Stimulated activated CD4-positive, alpha-beta T cell treated with anti-CD3 and anti-CD28 coated beads, Interleukin-12 subunit alpha, Interleukin-12 subunit beta, amount 100 ng/mL, for 4 hours (primary cell): ENCODE data around the gene LY6G5C.
A peak's percentile ranks its signal among the peaks of the same experiment; 100 is the strongest.
"Not testable (repeated sequence)": the region's sequence is repeated elsewhere in the genome, so short reads cannot be mapped to it uniquely, and the experiment has no call there.

Experiments used
- DNase-seq: peaks from one replicate; pipeline ENCODE4 v3.0.0-alpha.2; 2020

LY6G5C gene

DNA sequence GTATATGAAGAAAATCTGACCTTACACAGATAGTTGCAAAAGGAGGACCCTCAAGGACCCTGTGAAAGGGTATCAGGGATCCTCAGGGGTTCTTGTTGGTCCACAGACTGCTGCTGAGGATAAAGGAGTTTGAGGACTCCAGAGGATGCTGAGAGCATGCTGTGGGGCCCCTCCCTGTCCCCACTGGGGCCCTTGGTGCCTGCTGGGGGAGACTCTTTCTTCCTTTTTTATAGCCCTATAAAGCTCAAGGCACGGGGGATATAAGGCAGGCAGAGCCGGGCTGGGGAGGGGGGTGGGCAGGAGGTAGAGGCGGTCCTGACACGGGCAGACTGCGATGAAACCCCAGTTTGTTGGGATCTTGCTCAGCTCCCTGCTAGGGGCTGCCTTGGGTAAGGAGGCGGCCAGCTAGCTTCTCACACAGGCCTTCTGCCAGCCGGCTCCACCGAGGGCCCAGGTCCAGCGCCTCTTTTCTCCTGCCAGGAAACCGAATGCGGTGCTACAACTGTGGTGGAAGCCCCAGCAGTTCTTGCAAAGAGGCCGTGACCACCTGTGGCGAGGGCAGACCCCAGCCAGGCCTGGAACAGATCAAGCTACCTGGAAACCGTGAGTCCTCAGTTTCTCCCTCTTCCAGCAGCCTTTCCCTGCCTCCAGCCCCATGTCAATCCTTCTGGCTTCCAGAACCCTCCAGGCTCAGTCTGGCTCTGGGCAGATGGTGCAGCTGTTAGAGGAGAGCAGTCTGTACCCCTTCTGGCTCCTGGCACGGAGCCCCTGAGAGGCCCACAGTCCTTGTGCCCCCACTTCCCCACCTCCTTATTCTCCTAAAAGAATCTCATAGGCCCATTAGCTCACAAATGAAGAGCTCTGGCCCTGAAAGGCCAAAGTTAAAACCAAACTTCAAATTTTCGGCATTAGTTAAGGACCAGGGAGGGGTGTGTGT lies 34.4 kb upstream of the LY6G5C start, which contains the start of gene LY6G6D:
LY6G6D (plus strand) TSS at position 327 of the 937 bp plus-strand sequence; CDS start at position 335, 8 bp downstream.
- DNase-seq: no peak

DNA sequence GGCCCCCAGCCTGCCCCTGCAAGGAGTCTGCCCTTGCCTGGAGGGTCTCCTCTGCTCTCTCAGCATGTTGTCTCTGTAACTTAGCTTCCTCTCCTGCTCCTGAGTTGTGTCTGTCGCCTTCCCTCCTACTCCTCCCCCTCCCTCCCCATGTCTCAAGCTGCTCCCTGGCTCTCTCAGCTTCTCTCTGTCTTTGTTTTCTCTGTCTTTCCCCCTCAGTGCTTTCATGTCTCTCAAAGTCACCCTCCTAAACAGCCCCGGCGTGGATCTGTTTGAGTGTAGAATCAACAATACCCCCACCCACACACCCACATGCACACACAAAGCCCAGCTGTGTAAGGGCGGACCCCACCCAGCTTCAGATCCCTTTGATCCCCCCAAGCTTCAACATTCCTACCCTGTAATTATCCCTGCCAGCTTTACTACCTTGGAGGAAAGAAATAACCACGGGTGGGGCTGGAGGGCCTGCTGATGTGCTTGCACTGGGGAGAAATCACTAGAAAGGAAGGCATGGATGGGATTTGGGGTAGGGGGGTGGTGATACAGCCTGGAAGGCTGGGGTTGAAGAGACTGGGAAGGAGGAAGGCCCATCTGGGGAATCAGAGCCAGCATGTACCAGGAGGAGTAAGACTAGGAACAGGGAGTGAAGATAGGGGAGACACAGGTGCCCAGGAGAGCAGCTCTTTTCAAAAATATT lies 33.3 kb upstream of the LY6G5C start:
- DNase-seq: no peak

DNA sequence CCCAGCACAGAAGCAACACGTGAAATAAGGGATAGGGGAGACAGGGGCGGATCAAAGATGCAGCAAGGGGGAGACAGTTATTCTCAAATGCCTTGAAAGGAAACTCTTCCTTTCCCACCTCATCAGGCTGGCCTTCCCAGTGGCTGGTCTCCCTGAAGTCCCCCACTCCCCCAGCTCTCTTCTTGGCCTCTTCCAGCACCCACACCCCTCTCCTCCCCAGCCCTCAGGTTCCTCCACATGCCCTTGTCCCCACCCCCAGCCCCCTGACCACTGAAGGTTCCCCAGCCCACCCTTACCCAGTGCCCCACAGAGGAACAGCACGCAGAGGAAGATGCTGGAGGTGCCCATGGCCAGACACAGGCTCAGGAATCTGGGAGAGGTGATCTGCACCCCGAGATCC lies 32.6 kb upstream of the LY6G5C start:
- DNase-seq: no peak

DNA sequence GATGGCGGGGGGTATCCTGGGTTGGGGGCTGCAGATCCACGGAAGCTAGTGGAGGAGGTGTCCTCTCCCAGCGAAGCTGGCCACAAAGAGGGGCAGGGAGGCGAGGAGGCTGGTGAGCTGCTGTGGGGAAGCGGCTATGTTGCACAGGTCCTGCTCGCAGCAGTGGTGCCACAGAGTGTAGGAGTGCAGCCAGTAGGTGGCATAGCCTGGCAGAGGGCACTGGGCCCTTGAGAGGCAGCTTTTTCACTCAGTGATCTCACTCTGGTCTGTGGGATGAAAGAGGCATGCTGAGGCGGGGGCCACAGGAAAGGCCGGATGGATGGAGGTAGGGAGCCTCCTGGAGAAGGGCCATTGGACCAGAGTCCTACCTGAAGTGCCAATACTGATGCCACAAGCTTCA lies 31.4 kb upstream of the LY6G5C start:
- DNase-seq: no peak

DNA sequence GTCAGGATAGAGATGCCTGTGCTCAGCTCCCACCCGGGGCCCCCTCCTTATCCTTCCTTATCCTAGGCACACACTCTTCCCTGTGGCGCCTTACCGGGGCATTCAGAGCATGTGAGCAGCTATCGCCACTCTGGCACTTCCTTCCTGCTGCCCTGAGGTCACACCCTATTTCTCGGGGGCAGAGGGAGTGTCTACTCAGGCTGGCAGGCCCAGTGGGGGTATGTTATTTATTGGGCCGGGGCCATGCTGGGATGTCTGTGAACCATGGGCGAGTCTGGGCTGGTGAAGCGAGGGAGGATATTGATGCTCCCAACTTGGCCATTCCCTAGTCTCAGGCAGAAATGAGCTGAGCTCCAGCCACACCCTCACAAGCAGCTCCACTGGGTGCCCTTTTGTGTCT lies 30.4 kb upstream of the LY6G5C start:
- no peak for DNase-seq

DNA sequence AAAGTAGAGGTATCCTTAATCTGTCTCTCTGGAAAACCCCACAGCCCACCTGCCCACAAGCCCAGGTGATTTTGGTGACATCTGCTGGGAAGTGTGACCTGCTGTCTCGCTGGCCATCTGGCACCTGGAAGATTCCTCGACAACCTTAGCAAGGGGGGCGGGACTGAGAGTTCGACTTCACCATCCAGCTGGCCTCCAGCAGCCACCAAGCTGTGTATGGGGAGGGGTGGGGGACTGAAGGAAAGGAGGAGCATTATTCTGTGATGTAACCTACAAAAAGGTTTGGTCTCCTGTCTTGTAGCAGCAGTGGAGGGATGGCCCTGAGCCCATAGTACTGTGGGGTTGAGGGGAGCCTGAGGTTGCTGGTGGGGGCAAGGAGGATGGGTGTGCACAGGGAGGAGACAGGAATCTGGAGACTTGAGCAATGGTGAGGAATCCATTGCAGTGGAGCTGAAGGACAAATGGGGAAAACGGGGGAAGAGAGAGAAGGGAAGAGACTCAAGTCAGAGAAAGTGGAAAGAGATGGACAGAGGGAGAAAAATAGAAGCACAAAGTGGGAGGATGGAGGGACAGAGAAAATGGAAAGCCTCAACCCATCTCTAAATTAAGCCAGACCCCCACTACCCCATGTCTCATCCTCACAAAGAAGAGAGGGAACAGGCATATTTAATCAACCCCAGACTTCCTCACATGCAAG lies 29.8 kb upstream of the LY6G5C start:
- no peak for DNase-seq

DNA sequence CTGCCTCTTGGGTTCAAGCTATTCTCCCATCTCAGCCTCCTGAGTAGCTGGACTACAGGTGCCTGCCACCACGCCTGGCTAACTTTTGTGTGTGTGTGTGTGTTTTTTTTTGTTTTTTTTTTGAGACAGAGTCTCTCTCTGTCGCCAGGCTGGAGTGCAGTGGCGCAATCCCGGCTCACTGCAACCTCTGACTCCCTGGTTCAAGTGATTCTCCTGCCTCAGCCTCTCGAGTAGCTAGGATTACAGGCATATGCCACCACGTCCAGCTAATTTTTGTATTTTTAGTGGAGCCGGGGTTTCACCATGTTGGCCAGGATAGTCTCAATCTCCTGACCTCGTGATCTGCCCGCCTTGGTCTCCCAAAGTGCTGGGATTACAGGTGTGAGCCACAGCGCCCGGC lies 28.3 kb upstream of the LY6G5C start:
- DNase-seq: not testable (repeated sequence)

DNA sequence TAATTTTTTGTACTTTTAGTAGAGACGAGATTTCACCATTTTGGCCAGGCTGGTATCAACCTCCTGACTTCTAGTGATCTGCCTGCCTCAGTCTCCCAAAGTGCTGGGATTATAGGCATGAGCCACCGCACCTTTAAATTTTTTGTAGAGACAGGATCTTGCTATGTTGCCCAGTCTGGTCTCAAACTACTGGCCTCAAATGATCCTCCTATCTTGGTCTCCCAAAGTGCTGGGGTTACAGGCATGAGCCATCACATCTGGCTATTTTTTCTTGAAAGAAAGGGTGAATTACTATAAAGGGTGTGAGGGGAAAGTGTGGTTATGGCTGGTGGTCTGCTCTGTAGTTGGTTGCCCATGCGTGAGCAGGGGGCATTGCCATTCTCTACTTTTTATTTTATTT lies 27.4 kb upstream of the LY6G5C start:
- no peak for DNase-seq

- DNase-seq: no peak
Measured at GRCh38 chr6:31707701-31708100, 26.8 kb upstream of the LY6G5C start.

DNA sequence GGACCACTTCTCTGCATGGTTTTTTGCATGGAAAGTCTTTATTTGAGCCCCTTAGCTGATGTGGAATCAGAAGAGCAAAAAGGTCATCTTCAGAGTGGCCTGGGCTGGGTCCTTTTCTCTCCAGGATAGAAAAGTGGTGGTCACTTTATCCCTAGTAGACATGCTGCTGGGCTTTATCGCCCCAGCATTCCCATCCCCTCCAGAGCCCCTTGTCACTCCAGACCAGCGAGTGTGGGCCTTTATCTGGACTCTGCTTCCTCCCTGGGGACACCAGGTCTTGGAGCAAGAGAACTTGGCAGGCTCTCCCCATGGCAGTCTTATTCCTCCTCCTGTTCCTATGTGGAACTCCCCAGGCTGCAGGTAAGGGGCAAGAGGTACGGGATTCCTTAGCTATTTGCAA lies 25.7 kb upstream of the LY6G5C start, which contains the start of gene LY6G6F:
LY6G6F (plus strand) TSS at position 268 of the 400 bp plus-strand sequence; CDS start at position 309, 41 bp downstream.
- no peak for DNase-seq

DNA sequence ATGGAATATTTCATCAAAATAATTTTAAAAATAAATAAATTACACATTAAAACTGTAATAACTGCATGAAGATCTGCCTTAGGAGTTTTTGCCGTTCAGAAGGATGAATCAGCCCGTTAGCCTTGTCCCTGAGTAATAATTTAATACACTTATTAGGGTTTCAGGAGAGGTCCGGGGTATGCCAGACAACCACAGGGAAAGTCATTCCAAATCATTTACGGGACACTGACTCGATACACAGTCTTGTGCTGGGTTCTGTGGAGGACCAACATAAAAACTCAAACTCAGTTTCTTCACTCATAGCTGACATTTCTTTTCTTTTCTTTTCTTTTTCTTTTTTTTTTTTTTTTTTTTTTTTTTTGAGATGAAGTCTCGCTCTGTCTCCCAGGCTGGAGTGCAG lies 25.1 kb upstream of the LY6G5C start:
- no peak for DNase-seq

GRCh38 chr6:31702819-31703716 lies 22.2 kb upstream of the LY6G5C start, which contains the start of gene ABHD16A:
Gene ABHD16A, minus strand, starts transcription at chr6:31703324. Its CDS starts 43 bp downstream, at chr6:31703281.
- peak; percentile 95 for DNase-seq

- DNase-seq: peak; percentile 18
Measured at GRCh38 chr6:31702405-31702818, 21.5 kb upstream of the LY6G5C start.

DNA sequence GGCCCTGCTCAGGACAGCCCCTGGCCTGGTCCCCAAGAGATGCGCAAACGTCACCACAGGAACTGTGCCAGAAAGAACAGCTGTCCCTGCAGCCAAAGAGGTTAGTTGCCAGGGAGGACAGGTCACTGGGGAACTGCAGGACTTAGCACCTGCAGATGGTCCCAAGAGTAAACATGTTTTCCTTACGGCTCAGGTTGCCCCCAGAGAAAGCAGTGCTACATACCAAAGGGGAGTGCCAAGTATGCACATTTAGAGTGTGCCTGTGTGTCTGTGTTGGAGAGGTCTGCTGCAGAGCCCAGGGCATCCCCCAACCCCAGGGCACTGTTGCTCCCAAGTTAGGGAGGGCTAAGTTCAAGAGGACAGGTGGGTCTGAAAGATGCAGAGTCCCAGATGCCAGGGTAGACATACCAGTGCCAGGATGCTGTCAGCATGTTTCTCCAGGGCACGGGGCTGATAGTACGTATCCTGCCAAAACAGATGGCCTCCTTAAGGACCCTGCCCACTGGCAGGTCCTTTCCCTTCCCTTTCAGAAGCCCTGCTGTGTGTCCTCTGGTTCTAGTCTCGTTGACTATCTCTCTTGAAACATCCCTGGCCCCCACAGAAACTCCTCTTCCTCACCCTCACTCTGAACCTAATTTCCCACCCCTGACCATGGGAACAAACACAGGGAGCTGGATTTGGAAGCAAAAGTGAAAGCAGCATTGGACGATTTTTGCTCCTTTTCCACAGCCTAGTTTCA lies 21.0 kb upstream of the LY6G5C start:
- no peak for DNase-seq

DNA sequence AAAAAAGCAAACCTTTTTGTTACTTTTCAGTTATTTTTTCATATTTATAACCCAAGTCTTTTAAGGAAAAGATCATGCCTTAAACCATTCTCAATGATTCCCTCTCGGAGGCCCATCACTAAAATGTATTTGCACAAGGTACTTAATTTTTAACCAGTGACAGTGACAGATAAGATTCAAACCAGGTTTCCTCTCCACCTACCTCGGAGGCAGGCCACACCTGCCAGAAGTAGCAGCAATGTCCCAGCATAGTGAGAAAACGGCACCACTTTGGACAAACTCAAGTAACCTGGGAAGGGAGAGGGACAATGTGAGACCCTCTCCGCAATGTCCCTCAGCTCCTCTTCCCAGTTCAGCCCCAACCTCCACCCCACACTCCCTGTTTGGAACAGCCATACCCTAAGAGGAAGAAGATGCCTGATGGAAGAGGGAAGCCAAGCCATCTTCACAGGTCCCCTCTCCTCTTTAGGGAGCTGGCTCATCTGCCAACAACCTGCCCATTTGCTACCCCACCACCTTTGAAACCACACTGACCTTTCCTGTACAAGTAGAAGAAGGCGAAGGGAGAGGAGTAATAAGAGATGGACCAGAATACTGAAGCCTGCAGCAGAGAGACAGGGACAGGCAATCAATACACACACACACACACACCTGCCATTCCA lies 20.0 kb upstream of the LY6G5C start:
- no peak for DNase-seq

DNA sequence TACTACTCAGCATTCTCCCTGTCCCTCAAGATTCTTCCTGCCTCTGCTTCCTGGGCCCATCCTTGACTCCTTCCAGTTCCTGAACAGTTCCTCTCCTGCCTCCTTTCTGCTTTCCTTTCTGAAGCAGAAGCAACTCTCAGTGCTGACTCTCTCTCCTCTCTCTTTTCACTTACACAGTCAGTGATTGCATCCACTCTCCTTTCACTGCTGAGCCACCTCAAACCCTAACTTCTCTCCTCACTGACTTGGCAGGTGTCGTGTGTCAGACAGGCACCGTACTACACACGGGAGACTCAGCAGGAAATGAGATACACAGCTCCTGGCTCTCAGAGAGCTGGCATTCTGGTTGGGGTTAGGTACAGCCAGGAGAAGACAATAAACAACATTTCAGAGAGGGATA lies 16.7 kb upstream of the LY6G5C start:
- no peak for DNase-seq

- no peak for DNase-seq
Measured at GRCh38 chr6:31693535-31693934, 12.7 kb upstream of the LY6G5C start.

DNA sequence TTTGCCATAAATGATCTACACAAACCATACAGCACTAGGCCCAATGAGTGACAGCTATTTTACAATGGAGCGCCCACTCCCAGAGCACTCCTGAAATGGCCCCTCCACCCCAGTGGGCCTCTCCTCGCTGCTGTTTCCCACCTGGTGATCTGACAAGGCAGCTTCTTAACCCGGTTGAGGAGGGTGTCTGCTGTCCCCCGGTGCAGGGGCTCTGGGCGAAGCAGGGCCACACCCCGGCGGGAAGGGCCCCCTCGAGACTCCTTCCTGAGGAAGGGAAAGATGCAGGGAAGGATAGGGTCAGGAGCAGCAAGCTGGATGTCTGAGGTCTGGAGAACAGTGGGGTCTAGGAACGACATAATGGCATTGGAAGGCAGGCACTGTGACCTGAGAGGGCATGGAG lies 12.0 kb upstream of the LY6G5C start:
- no peak for DNase-seq

DNA sequence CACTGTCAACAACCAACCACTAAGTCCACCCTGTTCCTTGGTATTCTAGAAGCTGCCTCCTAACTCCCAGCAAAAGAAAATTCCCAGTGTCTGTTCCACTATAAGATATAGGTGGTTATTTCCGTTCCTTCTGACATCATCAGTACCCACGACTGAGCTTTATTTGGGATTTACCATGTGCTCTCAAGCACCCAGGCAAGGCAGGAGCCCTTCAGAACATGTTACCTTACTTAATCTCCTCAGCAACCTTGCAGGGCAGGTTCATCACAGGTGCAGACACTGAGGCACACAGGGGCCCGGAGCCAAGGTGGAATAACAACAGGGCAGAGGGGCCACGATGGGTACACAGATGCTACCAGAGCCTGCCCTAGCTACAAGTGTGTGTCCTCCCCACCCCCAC lies 11.5 kb upstream of the LY6G5C start:
- DNase-seq: no peak

DNA sequence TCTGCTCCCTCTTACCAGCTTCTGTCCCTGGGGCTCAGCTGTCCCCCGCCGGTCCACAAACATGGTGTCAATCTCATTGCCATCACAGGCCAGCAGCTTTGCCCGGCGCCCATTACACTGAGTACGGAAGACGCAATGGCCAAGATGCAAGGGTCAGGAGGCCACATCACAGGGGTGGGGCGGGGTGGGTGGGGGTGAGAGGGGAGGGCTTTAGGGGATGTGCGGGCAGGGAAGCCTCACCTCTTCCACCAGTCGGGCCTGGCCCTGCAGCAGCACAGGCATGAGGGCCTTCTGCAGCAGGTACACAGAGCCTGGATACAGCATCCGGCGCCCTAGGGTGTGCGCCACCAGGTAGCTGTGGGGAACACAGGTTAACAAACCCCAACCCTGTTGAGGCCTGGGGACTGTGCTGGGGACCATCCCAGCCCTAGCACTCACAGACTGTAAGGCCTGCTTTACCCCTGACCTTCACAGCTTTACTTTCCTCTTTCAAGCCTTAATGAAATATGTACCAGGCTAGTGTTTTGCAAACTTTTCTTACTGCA lies 10.8 kb upstream of the LY6G5C start:
- no peak for DNase-seq

DNA sequence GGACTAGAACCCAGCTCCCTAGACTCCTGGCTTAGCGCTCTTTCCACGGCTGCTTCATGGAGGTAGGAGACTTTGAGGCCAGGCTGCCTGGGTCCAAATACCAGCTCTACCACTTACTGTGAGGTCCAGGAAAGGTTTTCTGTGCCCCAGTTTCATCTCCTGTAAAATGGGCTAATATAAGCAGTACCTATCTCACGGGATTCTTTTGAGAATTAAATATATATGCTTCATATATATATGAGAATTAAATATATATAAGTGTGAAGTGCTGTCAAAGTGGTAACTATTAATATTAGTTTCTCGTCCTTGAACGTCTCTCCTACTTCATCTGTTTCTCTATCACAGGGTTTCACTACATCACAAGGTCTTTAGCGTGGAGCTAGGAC lies 10.2 kb upstream of the LY6G5C start:
- no peak for DNase-seq
